Esophagus squamous epithelium (tissue), 5 donors: ENCODE measurements around the gene CPNE4. TPM values are rescaled to one million over a fixed set of nuclear protein-coding genes. Genes with fewer than 3 reads are reported as not detected.

Source experiments
- DNase-seq: peaks from one replicate; lab custom pipeline; 2025; lab: John Stamatoyannopoulos, UW
- H3K27ac ChIP-seq, 4 donors: fragments of 200-600 bp; sonication (generic); one replicate each; pipeline ENCODE4 v1.5.1; 2016 to 2019; ENCODE audit warnings: mild to moderate bottlenecking in 1 of 4
- H3K27me3 ChIP-seq, 4 donors: fragments of 200-600 bp; sonication (generic); 1 replicate in 3 of 4; 2 replicates in 1 of 4; pipeline versions ENCODE4 v1.5.1 to v1.6.0; 2017 to 2021; ENCODE audit warnings: antibody characterized with exemption in 1 of 4
- H3K36me3 ChIP-seq, 3 donors: fragments of 200-600 bp; sonication (generic); one replicate each; pipeline ENCODE4 v1.5.1; 2016 to 2019
- H3K4me1 ChIP-seq, 3 donors: fragments of 200-600 bp; sonication (generic); one replicate each; pipeline ENCODE4 v1.5.1; 2017 to 2019
- H3K4me3 ChIP-seq, 4 donors: fragments of 200-600 bp; sonication (generic); 1 replicate in 3 of 4; 2 replicates in 1 of 4; pipeline ENCODE4 v1.5.1; 2016 to 2019; ENCODE audit warnings: mild to moderate bottlenecking in 2 of 4, moderate library complexity in 1 of 4
- H3K9me3 ChIP-seq, 3 donors: fragments of 200-600 bp; sonication (generic); one replicate each; pipeline ENCODE4 v1.5.1; 2016 to 2019
- POLR2A ChIP-seq, 4 donors: fragments of 450-650 bp; IDR thresholded peaks; one replicate each; pipeline ENCODE4 v1.6.1; 2017; ENCODE audit warnings: antibody characterized with exemption in 4 of 4, mild to moderate bottlenecking in 4 of 4, moderate library complexity in 3 of 4
- WGBS, 2 donors: methylation state at CpG; one replicate each; pipeline ENCODE4 v1.1.5; 2018; 5-methylcytosine and 5-hydroxymethylcytosine counted together
- intact Hi-C: fragments of 100-400 bp; cut with DNase I; formaldehyde crosslinking; loops from one replicate; pipeline ENCODE4 v1.15.0; 2022
- total RNA-seq, 4 donors: library from RNA; depleted of rRNA; stranded (reverse); fragments of >200 nt; gene quantifications; one replicate each; pipeline ENCODE4 v1.1.0, GENCODE V29; 2016
- TF ChIP-seq, protein P1 (sequence below), 6 experiments: fragments of 450-650 bp in 4 of 6; fragments of 200-600 bp in 2 of 6; sonication (generic) in 2 of 6; IDR thresholded peaks; one replicate each; pipeline ENCODE4 v1.5.1; 2016 to 2019; ENCODE audit warnings: antibody characterized with exemption in 6 of 6, mild to moderate bottlenecking in 4 of 6, moderate library complexity in 4 of 6
- donor health status: DM: yes; HTN: yes; CAD: no.

Gene CPNE4
- total RNA-seq, 4 donors from 2014 or later, result 0.19 TPM; not detected in 3

DNA sequence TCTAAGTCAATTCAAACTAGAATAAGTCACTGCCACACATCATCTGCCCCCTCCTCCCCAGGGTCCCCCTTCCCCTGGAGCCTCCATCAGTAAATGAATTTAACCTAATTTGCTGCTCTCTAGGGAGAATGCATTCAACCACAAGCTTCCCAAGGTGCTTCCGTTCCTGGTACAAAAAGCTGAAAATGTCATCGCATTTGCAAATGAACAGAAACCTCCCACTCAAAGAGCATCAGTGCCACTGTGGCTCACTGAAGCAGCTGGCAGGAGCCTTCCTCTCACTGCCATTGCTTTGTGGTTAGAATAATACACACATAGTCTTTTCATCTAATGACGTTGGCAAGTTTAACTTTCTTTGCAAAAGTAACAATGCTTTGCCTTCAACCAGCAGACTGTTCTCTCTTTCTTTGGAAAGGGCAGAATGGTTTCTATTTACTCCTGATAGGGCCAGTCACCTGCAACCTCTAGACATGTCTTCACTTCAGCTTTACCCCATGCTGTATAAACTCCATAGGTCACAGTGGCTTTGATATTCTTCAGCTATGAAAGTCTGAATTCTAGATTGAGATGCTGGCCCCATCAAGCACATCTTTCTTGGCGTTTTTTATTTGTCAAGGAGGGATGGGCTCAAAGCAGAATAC is 238.1 kb downstream of the CPNE4 start:
- DNase-seq, result no peak
- Histone ChIP-seq H3K9me3 (no peaks in the 10 kb centered on the region), H3K27me3 (peaks cover 0 to 6% (median 0%) of the 10 kb centered on the region in 4 donors), H3K4me3 (no peak overlapping the region), H3K27ac (no peak overlapping the region), H3K4me1 (no peaks in the 10 kb centered on the region), H3K36me3 (no peaks in the 10 kb centered on the region)
- 32 to 47% methylated on average over 4 of the region's 4 CpGs for WGBS, 2 donors
- TF ChIP-seq, protein P1, sequence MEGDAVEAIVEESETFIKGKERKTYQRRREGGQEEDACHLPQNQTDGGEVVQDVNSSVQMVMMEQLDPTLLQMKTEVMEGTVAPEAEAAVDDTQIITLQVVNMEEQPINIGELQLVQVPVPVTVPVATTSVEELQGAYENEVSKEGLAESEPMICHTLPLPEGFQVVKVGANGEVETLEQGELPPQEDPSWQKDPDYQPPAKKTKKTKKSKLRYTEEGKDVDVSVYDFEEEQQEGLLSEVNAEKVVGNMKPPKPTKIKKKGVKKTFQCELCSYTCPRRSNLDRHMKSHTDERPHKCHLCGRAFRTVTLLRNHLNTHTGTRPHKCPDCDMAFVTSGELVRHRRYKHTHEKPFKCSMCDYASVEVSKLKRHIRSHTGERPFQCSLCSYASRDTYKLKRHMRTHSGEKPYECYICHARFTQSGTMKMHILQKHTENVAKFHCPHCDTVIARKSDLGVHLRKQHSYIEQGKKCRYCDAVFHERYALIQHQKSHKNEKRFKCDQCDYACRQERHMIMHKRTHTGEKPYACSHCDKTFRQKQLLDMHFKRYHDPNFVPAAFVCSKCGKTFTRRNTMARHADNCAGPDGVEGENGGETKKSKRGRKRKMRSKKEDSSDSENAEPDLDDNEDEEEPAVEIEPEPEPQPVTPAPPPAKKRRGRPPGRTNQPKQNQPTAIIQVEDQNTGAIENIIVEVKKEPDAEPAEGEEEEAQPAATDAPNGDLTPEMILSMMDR (IDR thresholded peaks at IDR 0.05), result no peak
- TF ChIP-seq POLR2A (IDR thresholded peaks at IDR 0.05), result no peak
- intact Hi-C loops, result no loop called here

DNA sequence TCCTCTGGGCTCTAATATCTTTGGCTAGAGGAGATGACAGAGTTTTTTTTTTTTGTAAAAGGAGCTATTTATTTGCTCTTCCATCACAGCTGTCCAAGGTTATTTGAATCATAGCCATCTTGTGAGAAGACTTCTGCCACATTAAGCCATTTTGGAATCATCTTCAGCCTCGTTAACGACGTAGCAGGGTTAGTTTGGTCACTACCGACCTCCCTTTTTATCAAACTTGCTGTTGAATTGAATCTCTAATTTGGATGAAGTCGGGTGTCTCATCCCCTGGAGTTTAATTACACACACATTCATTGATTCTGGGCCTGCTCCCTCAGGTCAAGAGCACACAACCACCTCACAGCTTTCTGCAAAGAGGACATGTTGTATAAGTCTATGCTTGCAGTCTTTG is 238.7 kb downstream of the CPNE4 start:
- TF ChIP-seq POLR2A (IDR thresholded peaks at IDR 0.05), result no peak
- TF ChIP-seq, protein P1 (IDR thresholded peaks at IDR 0.05), result no peak
- Histone ChIP-seq H3K4me1 (no peaks in the 10 kb centered on the region), H3K27ac (no peak overlapping the region), H3K9me3 (no peaks in the 10 kb centered on the region), H3K27me3 (peaks cover 0 to 6% (median 0%) of the 10 kb centered on the region in 4 donors), H3K4me3 (no peak overlapping the region), H3K36me3 (no peaks in the 10 kb centered on the region)
- WGBS, 2 donors, result 68 to 80% methylated on average over 5 of the region's 5 CpGs
- intact Hi-C loops, result no loop called here
- no peak for DNase-seq

DNA sequence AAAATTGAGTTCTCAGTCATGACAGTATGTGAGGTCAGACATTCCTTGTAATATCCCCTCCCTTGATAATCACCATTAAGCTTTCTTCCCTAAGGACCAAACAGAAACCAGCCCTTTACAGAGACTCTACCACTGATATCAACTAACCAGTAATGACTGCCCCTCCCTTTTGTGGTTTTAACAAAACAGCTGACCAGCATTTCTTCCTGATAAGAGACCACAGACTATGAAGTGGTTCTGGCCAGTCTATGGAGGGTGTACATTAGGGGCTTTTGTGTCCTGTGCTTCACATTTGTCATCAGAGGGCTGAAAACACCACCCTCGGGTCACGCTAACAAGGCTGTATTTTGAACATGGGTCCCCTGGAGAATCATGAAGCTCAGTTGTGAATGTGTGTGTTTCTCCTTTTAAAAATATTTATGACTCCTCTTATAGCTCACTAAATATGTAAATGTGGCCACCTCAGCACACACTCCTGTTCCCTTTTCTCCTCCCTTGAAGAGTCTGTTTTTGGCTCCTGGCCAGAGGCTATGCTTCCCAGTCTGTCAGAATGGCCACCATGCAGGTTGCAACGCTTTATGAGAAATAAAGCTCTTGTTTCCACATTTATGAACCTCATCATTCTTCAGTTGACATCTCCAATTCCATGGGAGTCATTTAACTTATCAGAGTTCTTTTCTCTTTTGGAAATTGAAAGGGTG is 239.3 kb downstream of the CPNE4 start:
- Histone ChIP-seq H3K4me1 (no peaks in the 10 kb centered on the region), H3K27me3 (peaks cover 0 to 6% (median 0%) of the 10 kb centered on the region in 4 donors), H3K27ac (no peak overlapping the region), H3K9me3 (no peaks in the 10 kb centered on the region), H3K36me3 (no peaks in the 10 kb centered on the region), H3K4me3 (no peak overlapping the region)
- intact Hi-C loops, result no loop called here
- DNase-seq, result no peak
- 66 to 71% methylated on average over 3 of the region's 3 CpGs for WGBS, 2 donors
- TF ChIP-seq POLR2A (IDR thresholded peaks at IDR 0.05), result no peak

DNA sequence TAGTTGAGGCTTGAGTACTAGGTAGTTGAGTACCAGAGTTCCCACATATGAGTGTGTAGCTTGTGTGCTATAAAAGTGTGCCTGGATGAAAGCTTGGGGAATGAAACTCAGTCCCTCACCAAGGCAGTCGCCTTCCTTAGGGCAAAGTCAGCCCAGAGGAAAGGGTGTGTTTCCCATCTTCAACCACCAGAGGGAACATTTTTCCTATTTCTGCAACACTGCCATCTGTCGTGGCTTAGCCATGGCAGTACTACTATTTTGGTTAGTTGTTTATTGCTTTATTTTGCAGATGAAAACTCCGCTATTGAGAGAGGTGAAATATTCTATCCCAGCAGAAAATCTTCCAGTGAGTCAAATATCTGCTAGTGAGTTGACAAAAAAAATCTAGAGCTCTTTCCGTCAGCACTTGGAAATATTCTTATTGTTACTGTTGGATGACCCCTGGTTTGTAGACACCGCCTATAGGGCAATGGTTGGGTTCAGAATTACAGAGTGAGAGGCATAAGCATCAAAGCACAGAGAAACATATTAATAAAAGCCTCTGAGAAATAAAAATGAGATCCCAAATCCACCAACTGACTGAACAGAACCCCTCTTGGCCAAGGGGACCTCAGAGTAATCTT is 239.9 kb downstream of the CPNE4 start:
- Histone ChIP-seq H3K4me1 (no peaks in the 10 kb centered on the region), H3K27me3 (peaks cover 0 to 6% (median 0%) of the 10 kb centered on the region in 4 donors), H3K27ac (no peak overlapping the region), H3K36me3 (no peaks in the 10 kb centered on the region), H3K4me3 (no peak overlapping the region), H3K9me3 (no peaks in the 10 kb centered on the region)
- no peak for DNase-seq
- 36 to 41% methylated on average over 5 of the region's 5 CpGs for WGBS, 2 donors
- TF ChIP-seq, protein P1 (IDR thresholded peaks at IDR 0.05), result peak; percentile 45 to 78 (median 66)
- no peak for TF ChIP-seq POLR2A (IDR thresholded peaks at IDR 0.05)
- intact Hi-C loops, result no loop called here

DNA sequence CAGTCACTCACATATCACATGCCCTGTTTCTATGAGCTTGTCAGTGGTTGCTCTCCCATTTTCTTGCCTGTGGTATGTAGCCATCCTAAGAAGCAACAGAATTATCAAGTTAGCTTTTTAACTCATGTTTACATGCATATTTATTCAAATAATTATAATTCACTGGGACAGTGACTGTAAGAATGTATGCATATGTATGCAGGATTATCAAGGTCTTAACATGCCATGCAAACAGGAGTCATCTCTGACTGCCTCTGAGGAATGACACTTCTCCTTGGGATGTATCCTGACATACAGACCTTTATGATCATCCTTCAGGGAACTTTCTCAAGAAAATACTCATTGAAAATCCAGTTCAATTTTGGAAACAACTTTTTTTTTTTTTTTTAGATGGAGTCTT is 240.9 kb downstream of the CPNE4 start:
- DNase-seq, result no peak
- Histone ChIP-seq H3K36me3 (no peaks in the 10 kb centered on the region), H3K27me3 (peaks cover 0 to 6% (median 0%) of the 10 kb centered on the region in 4 donors), H3K4me3 (no peak overlapping the region), H3K4me1 (no peaks in the 10 kb centered on the region), H3K9me3 (no peaks in the 10 kb centered on the region), H3K27ac (no peak overlapping the region)
- TF ChIP-seq, protein P1 (IDR thresholded peaks at IDR 0.05), result no peak
- TF ChIP-seq POLR2A (IDR thresholded peaks at IDR 0.05), result no peak
- intact Hi-C loops, result no loop called here
